Upper lobe of left lung (tissue), 6 donors: Measurements from ENCODE around the gene MFSD12. TPM values are rescaled to one million over a fixed set of nuclear protein-coding genes. Genes with fewer than 3 reads are reported as not detected.

Experiments used
- ATAC-seq, 2 donors: fragments of 200-7000 bp; cut with Tn5 transposase; one replicate each; pipeline ENCODE4 v1.9.1; 2022; ENCODE audit warnings: mild to moderate bottlenecking in 2 of 2, moderate library complexity in 2 of 2; ENCODE audit not compliant: low FRiP score in 2 of 2
- DNase-seq, 2 donors: peaks; one replicate each; pipeline ENCODE4 v3.0.0-alpha.2; 2019 to 2020
- H3K27ac ChIP-seq, 4 donors: fragments of 200-600 bp; sonication (generic); one replicate each; pipeline ENCODE4 v1.5.1; 2016 to 2019
- H3K27me3 ChIP-seq, 4 donors: fragments of 200-600 bp; sonication (generic); one replicate each; pipeline ENCODE4 v1.5.1; 2017 to 2019
- H3K36me3 ChIP-seq, 4 donors: fragments of 200-600 bp; sonication (generic); one replicate each; pipeline ENCODE4 v1.5.1; 2016 to 2019
- H3K4me1 ChIP-seq, 4 donors: fragments of 200-600 bp; sonication (generic); one replicate each; pipeline ENCODE4 v1.5.1; 2018 to 2019
- H3K4me3 ChIP-seq, 4 donors: fragments of 200-600 bp; sonication (generic); one replicate each; pipeline ENCODE4 v1.5.1; 2017 to 2019; ENCODE audit warnings: mild to moderate bottlenecking in 2 of 4, moderate library complexity in 1 of 4
- H3K9me3 ChIP-seq, 4 donors: fragments of 200-600 bp; sonication (generic); one replicate each; pipeline ENCODE4 v1.5.1; 2018 to 2019
- CTCF ChIP-seq, 6 experiments: fragments of 450-650 bp in 4 of 6; fragments of 200-600 bp in 2 of 6; sonication (generic) in 2 of 6; IDR thresholded peaks; one replicate each; pipeline ENCODE4 v1.5.1; 2016 to 2019; ENCODE audit warnings: antibody characterized with exemption in 6 of 6
- EP300 ChIP-seq, 4 donors: sonication (generic); formaldehyde crosslinking; IDR thresholded peaks; one replicate each; pipeline ENCODE4 v1.5.1; 2017; ENCODE audit warnings: antibody characterized with exemption in 4 of 4, control low read depth in 2 of 4
- POLR2A ChIP-seq, 4 donors: fragments of 450-650 bp; IDR thresholded peaks; one replicate each; pipeline ENCODE4 v1.5.1; 2016 to 2017; ENCODE audit warnings: antibody characterized with exemption in 4 of 4, mild to moderate bottlenecking in 2 of 4
- POLR2AphosphoS5 ChIP-seq, 2 donors: sonication (generic); formaldehyde crosslinking; IDR thresholded peaks; one replicate each; pipeline ENCODE4 v1.5.1; 2017; ENCODE audit warnings: antibody characterized with exemption in 2 of 2
- WGBS, 2 donors: methylation state at CpG; one replicate each; pipeline ENCODE4 v1.1.5; 2017 to 2018; 5-methylcytosine and 5-hydroxymethylcytosine counted together
- total RNA-seq, 6 donors: library from RNA; depleted of rRNA in 4 of 6; stranded (reverse); fragments of >200 nt in 4 of 6; gene quantifications; one replicate each; pipeline versions ENCODE4 v1.1.0 to v1.2.1, GENCODE V29; 2016 to 2021
- donor health status: DM: no; HTN: no; CAD: no; lungs with moderate emphysema.
- donor health status: DM: no; HTN: yes; CAD: no; lungs with severe emphysema.

Gene MFSD12
- total RNA-seq, 6 donors from 2014 or later: 44.2 to 178 (median 96.0) TPM

GRCh38 chr19:3575949-3576673, 18.7 kb upstream of the MFSD12 start:
- H3K9me3 ChIP-seq: no peaks in the 10 kb centered on the region
- ATAC-seq: no peak
- H3K27me3 ChIP-seq: no peaks in the 10 kb centered on the region
- DNase-seq: no peak
- 92 to 94% methylated on average over 27 to 29 of the region's 29 CpGs for WGBS, 2 donors
- TF ChIP-seq POLR2AphosphoS5 (IDR thresholded peaks at IDR 0.05) (no peak), POLR2A (IDR thresholded peaks at IDR 0.05) (no peak), CTCF (IDR thresholded peaks at IDR 0.05) (no peak), EP300 (IDR thresholded peaks at IDR 0.05) (no peak)
- H3K36me3 ChIP-seq: peaks cover 0 to 13% (median 0%) of the 10 kb centered on the region in 4 donors
- H3K4me3 ChIP-seq: peak overlapping the region in 3 of 4 donors; percentile 7 to 40 (median 28)
- peaks cover 15 to 33% (median 25%) of the 10 kb centered on the region in 4 donors for H3K4me1 ChIP-seq
- peak overlapping the region in 1 of 4 donors; percentile 15 for H3K27ac ChIP-seq

- no peak overlapping the region for H3K4me3 ChIP-seq
- H3K4me1 ChIP-seq: peaks cover 15 to 33% (median 25%) of the 10 kb centered on the region in 4 donors
- DNase-seq (no peak), ATAC-seq (no peak)
- peaks cover 0 to 13% (median 0%) of the 10 kb centered on the region in 4 donors for H3K36me3 ChIP-seq
- no peak overlapping the region for H3K27ac ChIP-seq
- H3K9me3 ChIP-seq: no peaks in the 10 kb centered on the region
- no peaks in the 10 kb centered on the region for H3K27me3 ChIP-seq
- WGBS, 2 donors: 89 to 92% methylated on average over 19 of the region's 19 CpGs
- no peak for TF ChIP-seq CTCF (IDR thresholded peaks at IDR 0.05)
- no peak for TF ChIP-seq POLR2A (IDR thresholded peaks at IDR 0.05)
- TF ChIP-seq POLR2AphosphoS5 (IDR thresholded peaks at IDR 0.05): no peak
- no peak for TF ChIP-seq EP300 (IDR thresholded peaks at IDR 0.05)
These were observed 17.9 kb upstream of the MFSD12 start for GRCh38 chr19:3575260-3575741.

GRCh38 chr19:3573858-3574637, 16.7 kb upstream of the MFSD12 start:
- no peaks in the 10 kb centered on the region for H3K9me3 ChIP-seq
- H3K36me3 ChIP-seq: peaks cover 0 to 13% (median 0%) of the 10 kb centered on the region in 4 donors
- TF ChIP-seq EP300 (IDR thresholded peaks at IDR 0.05): no peak
- TF ChIP-seq POLR2A (IDR thresholded peaks at IDR 0.05): no peak
- no peak for TF ChIP-seq POLR2AphosphoS5 (IDR thresholded peaks at IDR 0.05)
- no peak for TF ChIP-seq CTCF (IDR thresholded peaks at IDR 0.05)
- DNase-seq (peak; percentile 96 to 99), ATAC-seq (peak; percentile 64 to 86)
- WGBS, 2 donors: 49 to 60% methylated on average over 29 to 31 of the region's 55 CpGs
- no peaks in the 10 kb centered on the region for H3K27me3 ChIP-seq
- H3K27ac ChIP-seq: peak overlapping the region in 3 of 4 donors; percentile 23 to 92 (median 80)
- peaks cover 15 to 33% (median 25%) of the 10 kb centered on the region in 4 donors for H3K4me1 ChIP-seq
- peak overlapping the region in 3 of 4 donors; percentile 86 to 92 (median 91) for H3K4me3 ChIP-seq

GRCh38 chr19:3573162-3573857, 15.9 kb upstream of the MFSD12 start:
- H3K4me3 ChIP-seq: peak overlapping the region; percentile 85 to 92 (median 88)
- H3K27ac ChIP-seq: peak overlapping the region; percentile 80 to 92 (median 82)
- H3K36me3 ChIP-seq: peaks cover 0 to 12% (median 0%) of the 10 kb centered on the region in 4 donors
- peaks cover 15 to 33% (median 25%) of the 10 kb centered on the region in 4 donors for H3K4me1 ChIP-seq
- WGBS, 2 donors: 0% methylated on average over 12 to 29 of the region's 60 CpGs
- H3K9me3 ChIP-seq: no peaks in the 10 kb centered on the region
- no peak for TF ChIP-seq EP300 (IDR thresholded peaks at IDR 0.05)
- no peak for TF ChIP-seq CTCF (IDR thresholded peaks at IDR 0.05)
- TF ChIP-seq POLR2A (IDR thresholded peaks at IDR 0.05): no peak
- no peak for TF ChIP-seq POLR2AphosphoS5 (IDR thresholded peaks at IDR 0.05)
- peak; percentile 13 to 33 for ATAC-seq
- no peaks in the 10 kb centered on the region for H3K27me3 ChIP-seq
- DNase-seq: peak; percentile 29 to 92
